ENCODE results near the gene PCSK6. TPM values are rescaled to one million over a fixed set of nuclear protein-coding genes. Genes with fewer than 3 reads are reported as not detected.

PCSK6 gene
- total RNA-seq, 1 experiment from 2014 or later = 26.3 TPM

DNA sequence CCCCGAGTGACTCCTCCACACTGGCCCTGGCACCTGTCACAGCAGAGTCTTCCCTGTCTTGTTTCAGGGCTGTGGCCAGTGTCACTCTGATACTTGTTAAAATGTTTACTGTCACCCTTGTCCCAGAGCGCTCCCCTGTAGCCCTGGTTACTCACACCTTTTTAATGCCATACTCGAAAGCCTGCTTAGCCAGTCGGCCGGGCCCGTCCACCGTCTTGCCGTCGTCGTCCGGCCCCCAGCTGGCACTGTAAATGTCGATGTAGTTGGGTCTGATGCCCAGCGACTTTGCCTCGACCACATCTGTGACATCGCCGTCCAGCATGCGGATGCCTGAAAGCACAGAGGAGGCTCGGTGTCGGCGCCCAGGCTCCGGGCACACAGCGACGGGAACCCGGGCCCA is 91.3 kb downstream of the PCSK6 start:
- Histone ChIP-seq H3K79me2 (ENCODE audit: low read depth) (no peaks in the 10 kb centered on the region), H3K36me3 (ENCODE audit: low read depth) (no peaks in the 10 kb centered on the region), H4K20me1 (ENCODE audit: insufficient read depth) (no peaks in the 10 kb centered on the region), H3K9me2 (ENCODE audit: insufficient read depth) (no peaks in the 10 kb centered on the region), H3K4me3 (no peak overlapping the region), H3K27me3 (ENCODE audit: insufficient read depth, low read depth) (no peaks in the 10 kb centered on the region), H3K27ac (no peak overlapping the region), H3K4me2 (no peak overlapping the region), H3K4me1 (replicated peaks; ENCODE audit: insufficient read depth) (no peaks in the 10 kb centered on the region), H3F3A (ENCODE audit: insufficient read depth, low read depth) (no peaks in the 10 kb centered on the region), H2AFZ (no peak overlapping the region), H3K9me3 (ENCODE audit: insufficient read depth, low read depth) (no peaks in the 10 kb centered on the region)
- DNase-seq = no peak
- TF ChIP-seq, protein P1, sequence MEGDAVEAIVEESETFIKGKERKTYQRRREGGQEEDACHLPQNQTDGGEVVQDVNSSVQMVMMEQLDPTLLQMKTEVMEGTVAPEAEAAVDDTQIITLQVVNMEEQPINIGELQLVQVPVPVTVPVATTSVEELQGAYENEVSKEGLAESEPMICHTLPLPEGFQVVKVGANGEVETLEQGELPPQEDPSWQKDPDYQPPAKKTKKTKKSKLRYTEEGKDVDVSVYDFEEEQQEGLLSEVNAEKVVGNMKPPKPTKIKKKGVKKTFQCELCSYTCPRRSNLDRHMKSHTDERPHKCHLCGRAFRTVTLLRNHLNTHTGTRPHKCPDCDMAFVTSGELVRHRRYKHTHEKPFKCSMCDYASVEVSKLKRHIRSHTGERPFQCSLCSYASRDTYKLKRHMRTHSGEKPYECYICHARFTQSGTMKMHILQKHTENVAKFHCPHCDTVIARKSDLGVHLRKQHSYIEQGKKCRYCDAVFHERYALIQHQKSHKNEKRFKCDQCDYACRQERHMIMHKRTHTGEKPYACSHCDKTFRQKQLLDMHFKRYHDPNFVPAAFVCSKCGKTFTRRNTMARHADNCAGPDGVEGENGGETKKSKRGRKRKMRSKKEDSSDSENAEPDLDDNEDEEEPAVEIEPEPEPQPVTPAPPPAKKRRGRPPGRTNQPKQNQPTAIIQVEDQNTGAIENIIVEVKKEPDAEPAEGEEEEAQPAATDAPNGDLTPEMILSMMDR (conservative IDR thresholded peaks at IDR 0.05) = no peak
- TF ChIP-seq EZH2 (IDR thresholded peaks at IDR 0.05; ENCODE audit: low read depth) = no peak
- intact Hi-C loops (cut with micrococcal nuclease; ENCODE audit: unreplicated experiment) = no loop called here
- no TSS peak for BruUV-seq (replicated peaks)
- ChIA-PET CTCF (no interaction called here), POLR2A (ENCODE audit: unreplicated experiment) (no interaction called here)

DNA sequence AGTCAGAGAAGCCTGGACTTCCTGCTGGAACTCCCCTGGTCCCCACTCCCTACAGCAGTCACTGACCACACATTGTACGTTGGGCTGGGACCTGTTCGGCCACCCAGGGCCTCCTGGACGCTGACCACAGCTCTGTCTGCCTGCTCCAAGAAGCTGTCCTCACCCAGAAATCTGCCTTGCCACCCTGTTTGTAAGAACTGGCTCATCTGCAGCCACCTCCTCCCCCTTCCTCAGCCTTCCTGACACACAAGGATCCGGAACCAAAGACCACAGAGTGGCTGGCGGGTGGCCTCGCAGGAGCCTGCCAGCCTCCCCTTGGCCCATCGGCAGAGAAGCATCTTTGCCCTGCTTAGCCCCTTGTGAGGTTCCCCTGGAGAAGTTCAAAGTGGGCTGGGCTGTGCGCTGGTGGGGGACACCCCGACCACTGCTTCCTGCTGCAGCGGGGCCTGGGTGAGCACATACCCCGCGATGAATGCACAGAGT is 91.9 kb downstream of the PCSK6 start:
- Histone ChIP-seq H4K20me1 (ENCODE audit: insufficient read depth) (no peaks in the 10 kb centered on the region), H3K4me2 (no peak overlapping the region), H3K36me3 (ENCODE audit: low read depth) (no peaks in the 10 kb centered on the region), H3K9me3 (ENCODE audit: insufficient read depth, low read depth) (no peaks in the 10 kb centered on the region), H3K4me3 (no peak overlapping the region), H3K27ac (no peak overlapping the region), H3F3A (ENCODE audit: insufficient read depth, low read depth) (no peaks in the 10 kb centered on the region), H3K9me2 (ENCODE audit: insufficient read depth) (no peaks in the 10 kb centered on the region), H3K4me1 (replicated peaks; ENCODE audit: insufficient read depth) (no peaks in the 10 kb centered on the region), H3K27me3 (ENCODE audit: insufficient read depth, low read depth) (no peaks in the 10 kb centered on the region), H2AFZ (no peak overlapping the region), H3K79me2 (ENCODE audit: low read depth) (no peaks in the 10 kb centered on the region)
- CTCF ChIA-PET = no interaction called here
- BruUV-seq (replicated peaks) = no TSS peak
- no peak for DNase-seq
- POLR2A ChIA-PET (ENCODE audit: unreplicated experiment) = no interaction called here
- TF ChIP-seq, protein P1 (conservative IDR thresholded peaks at IDR 0.05) = no peak
- no peak for TF ChIP-seq EZH2 (IDR thresholded peaks at IDR 0.05; ENCODE audit: low read depth)
- intact Hi-C loops (cut with micrococcal nuclease; ENCODE audit: unreplicated experiment) = no loop called here

DNA sequence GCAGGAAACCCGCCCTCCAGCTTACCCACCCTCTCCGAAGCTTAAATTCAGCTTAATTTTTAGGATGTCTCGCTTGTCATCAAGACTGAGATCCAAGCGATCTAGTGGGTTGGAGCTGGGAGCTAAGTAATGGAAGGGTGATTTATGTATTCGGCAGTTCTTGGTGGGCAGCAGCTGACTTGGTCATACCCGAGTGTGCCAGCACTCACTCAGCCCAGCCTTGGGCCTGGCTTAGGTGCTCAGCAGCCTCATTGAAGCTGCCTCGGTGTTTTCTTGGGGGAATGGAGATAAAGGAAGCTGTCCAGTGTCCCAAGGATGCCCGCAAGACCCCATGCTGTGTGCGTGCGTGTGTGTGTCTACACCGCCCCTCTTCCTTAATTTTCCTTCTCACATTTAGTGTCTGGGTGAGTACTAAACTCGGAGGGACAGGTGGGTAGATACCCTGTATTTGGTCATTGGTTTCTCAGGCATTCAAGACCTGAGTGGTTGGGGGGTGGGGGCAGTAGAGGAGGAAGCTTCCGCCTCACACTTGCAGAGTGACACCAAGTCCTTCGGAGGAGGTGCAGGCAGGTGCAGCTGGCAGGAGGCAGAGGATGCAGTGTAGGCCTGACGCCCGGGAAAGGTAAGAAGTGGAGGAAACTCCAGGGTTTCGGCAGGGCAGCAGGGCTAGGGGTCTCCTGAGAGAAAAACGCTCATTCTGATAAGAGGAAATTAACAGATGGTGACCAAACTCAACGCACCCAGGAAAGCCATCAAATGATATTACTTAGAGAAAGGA is 92.8 kb downstream of the PCSK6 start:
- no peak overlapping the region for H3K27ac ChIP-seq
- BruUV-seq (replicated peaks) = no TSS peak

More for the DNA sequence above, 92.8 kb downstream of the PCSK6 start:
- no peaks in the 10 kb centered on the region for H3K9me3 ChIP-seq (ENCODE audit: insufficient read depth, low read depth)
- no peaks in the 10 kb centered on the region for H3K27me3 ChIP-seq (ENCODE audit: insufficient read depth, low read depth)
- H2AFZ ChIP-seq = no peak overlapping the region
- H3K79me2 ChIP-seq (ENCODE audit: low read depth) = no peaks in the 10 kb centered on the region
- POLR2A ChIA-PET (ENCODE audit: unreplicated experiment) = no interaction called here
- no peaks in the 10 kb centered on the region for H4K20me1 ChIP-seq (ENCODE audit: insufficient read depth)
- H3K4me3 ChIP-seq = no peak overlapping the region
- no peaks in the 10 kb centered on the region for H3K4me1 ChIP-seq (replicated peaks; ENCODE audit: insufficient read depth)
- TF ChIP-seq, protein P1 (conservative IDR thresholded peaks at IDR 0.05) = no peak
- no peak for TF ChIP-seq EZH2 (IDR thresholded peaks at IDR 0.05; ENCODE audit: low read depth)
- no peak for DNase-seq
- no peak overlapping the region for H3K4me2 ChIP-seq
- no peaks in the 10 kb centered on the region for H3F3A ChIP-seq (ENCODE audit: insufficient read depth, low read depth)
- no peaks in the 10 kb centered on the region for H3K36me3 ChIP-seq (ENCODE audit: low read depth)
- CTCF ChIA-PET = no interaction called here
- no peaks in the 10 kb centered on the region for H3K9me2 ChIP-seq (ENCODE audit: insufficient read depth)
- intact Hi-C loops (cut with micrococcal nuclease; ENCODE audit: unreplicated experiment) = no loop called here
